Tibial nerve (tissue), 4 donors: ENCODE measurements around the gene CPEB3.

Experiments used
- CTCF ChIP-seq, 5 experiments: fragments of 200-600 bp in 3 of 5; fragments of 450-650 bp in 2 of 5; sonication (generic) in 3 of 5; IDR thresholded peaks; one replicate each; pipeline ENCODE4 v1.5.1; 2016 to 2019; ENCODE audit warnings: antibody characterized with exemption in 5 of 5, mild to moderate bottlenecking in 3 of 5, moderate library complexity in 2 of 5
- EP300 ChIP-seq, 2 donors: sonication (generic); formaldehyde crosslinking; IDR thresholded peaks; one replicate each; pipeline ENCODE4 v1.6.1; 2017; ENCODE audit warnings: antibody characterized with exemption in 2 of 2, mild to moderate bottlenecking in 1 of 2
- POLR2A ChIP-seq, 2 donors: fragments of 450-650 bp; IDR thresholded peaks; one replicate each; pipeline ENCODE4 v1.6.1; 2017; ENCODE audit warnings: antibody characterized with exemption in 2 of 2, mild to moderate bottlenecking in 2 of 2, moderate library complexity in 2 of 2

DNA sequence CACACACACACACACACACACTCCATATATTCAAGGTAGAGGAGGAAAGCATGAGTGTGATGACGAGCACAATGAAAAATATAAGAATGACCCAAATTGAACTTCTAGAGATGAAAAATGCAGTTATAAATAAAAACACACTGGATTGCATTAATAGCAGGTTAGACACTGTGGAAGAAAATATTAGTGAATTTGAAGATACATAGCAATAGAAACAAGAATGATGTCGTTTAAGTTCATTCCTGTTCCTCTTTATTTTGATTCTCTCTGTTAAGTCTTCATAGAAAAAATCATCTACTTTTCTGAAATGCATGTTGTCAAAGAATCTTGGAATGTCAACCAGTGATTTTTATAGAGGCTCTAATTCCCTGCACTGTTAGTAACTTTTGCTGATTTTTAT lies 288.9 kb downstream of the CPEB3 start:
- TF ChIP-seq CTCF (IDR thresholded peaks at IDR 0.05) (no peak), EP300 (IDR thresholded peaks at IDR 0.05) (no peak), POLR2A (IDR thresholded peaks at IDR 0.05) (no peak)
